ENCODE results near the gene GPR39.

DNA sequence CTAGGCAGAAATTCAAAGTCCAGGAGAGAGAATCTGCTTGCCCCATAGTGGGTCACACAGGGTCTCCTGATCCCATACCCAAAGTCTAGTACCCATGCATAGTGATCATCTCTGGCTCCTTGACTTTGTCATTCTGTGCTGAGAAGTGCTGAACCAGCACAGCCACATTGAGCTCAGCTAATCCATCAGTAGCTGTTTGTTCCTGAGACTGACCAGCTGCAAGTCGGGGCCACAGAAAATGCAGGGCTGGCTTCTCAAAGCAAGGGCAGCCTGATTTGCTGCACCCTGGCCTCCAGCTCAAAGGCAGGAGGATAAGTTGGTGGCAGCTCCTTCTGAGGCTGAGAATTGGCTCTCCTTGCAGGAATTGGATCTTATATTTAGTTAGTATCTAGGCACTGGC, 181.2 kb downstream of the GPR39 start:
- TF ChIP-seq CTCF (IDR thresholded peaks at IDR 0.05), result no peak
- TF ChIP-seq POLR2A (IDR thresholded peaks at IDR 0.05), result no peak

Measured in esophagus squamous epithelium (tissue), 4 donors.